HL-60 (cell line): ENCODE measurements around the gene AVPR2.

Experiments
- GABPA ChIP-seq: IDR thresholded peaks from 2 replicates; pipeline ENCODE4 v1.6.1; 2012; ENCODE audit warnings: low read depth
- POLR2AphosphoS5 ChIP-seq: IDR thresholded peaks from 2 replicates; pipeline ENCODE4 v1.6.1; 2012; ENCODE audit warnings: low read depth
- SPI1 ChIP-seq: IDR thresholded peaks from 2 replicates; pipeline ENCODE4 v1.6.1; 2012; ENCODE audit warnings: low read depth, mild to moderate bottlenecking, borderline replicate concordance
- TF ChIP-seq, protein P1 (sequence below): IDR thresholded peaks from one replicate; pipeline ENCODE4 v1.5.1; 2011; ENCODE audit warnings: low read length, control low read depth, inconsistent platforms; ENCODE audit not compliant: insufficient read depth
- TF ChIP-seq, protein P2 (sequence below): IDR thresholded peaks from 2 replicates; pipeline ENCODE4 v1.6.1; 2012; ENCODE audit warnings: low read depth; ENCODE audit not compliant: insufficient replicate concordance

DNA sequence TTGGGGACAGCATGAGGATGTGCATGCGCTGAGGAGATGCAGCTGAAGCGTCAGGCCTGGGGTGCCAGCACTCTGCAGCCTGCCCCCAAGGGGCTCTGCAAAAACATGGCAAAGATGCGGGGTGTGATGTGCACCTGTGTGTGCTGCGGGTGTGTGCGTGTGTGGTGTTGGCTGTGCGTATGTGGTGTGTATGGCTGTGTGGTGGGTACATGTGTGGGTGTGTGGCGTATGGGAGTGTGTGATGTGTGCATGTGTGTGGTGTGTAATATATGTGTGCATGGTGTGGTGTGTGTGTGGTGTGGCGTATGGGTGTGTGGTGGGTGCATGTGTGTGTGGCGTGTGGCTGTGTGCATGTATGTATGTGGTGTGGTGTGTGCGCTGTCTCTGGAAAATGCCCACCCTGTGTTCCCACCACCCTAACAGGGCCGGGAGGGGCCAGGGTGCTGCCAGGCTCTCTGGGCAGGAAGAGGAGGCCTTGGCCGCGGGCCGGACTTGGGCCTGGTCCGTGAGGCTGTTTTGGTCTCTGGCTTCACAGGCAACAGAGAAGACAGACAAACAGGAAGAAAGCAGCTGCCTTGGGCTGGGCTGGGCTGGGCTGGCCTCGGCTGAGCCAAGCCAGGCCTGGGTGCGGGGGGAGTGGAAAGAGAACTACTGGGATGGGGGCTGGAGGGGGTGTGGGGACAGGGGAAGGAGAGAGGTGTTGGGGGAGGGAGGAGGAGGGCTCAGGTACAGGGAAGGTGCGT, 1.1 kb upstream of the AVPR2 start:
- TF ChIP-seq, protein P1, sequence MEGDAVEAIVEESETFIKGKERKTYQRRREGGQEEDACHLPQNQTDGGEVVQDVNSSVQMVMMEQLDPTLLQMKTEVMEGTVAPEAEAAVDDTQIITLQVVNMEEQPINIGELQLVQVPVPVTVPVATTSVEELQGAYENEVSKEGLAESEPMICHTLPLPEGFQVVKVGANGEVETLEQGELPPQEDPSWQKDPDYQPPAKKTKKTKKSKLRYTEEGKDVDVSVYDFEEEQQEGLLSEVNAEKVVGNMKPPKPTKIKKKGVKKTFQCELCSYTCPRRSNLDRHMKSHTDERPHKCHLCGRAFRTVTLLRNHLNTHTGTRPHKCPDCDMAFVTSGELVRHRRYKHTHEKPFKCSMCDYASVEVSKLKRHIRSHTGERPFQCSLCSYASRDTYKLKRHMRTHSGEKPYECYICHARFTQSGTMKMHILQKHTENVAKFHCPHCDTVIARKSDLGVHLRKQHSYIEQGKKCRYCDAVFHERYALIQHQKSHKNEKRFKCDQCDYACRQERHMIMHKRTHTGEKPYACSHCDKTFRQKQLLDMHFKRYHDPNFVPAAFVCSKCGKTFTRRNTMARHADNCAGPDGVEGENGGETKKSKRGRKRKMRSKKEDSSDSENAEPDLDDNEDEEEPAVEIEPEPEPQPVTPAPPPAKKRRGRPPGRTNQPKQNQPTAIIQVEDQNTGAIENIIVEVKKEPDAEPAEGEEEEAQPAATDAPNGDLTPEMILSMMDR, result no peak
- no peak for TF ChIP-seq GABPA
- TF ChIP-seq, protein P2, sequence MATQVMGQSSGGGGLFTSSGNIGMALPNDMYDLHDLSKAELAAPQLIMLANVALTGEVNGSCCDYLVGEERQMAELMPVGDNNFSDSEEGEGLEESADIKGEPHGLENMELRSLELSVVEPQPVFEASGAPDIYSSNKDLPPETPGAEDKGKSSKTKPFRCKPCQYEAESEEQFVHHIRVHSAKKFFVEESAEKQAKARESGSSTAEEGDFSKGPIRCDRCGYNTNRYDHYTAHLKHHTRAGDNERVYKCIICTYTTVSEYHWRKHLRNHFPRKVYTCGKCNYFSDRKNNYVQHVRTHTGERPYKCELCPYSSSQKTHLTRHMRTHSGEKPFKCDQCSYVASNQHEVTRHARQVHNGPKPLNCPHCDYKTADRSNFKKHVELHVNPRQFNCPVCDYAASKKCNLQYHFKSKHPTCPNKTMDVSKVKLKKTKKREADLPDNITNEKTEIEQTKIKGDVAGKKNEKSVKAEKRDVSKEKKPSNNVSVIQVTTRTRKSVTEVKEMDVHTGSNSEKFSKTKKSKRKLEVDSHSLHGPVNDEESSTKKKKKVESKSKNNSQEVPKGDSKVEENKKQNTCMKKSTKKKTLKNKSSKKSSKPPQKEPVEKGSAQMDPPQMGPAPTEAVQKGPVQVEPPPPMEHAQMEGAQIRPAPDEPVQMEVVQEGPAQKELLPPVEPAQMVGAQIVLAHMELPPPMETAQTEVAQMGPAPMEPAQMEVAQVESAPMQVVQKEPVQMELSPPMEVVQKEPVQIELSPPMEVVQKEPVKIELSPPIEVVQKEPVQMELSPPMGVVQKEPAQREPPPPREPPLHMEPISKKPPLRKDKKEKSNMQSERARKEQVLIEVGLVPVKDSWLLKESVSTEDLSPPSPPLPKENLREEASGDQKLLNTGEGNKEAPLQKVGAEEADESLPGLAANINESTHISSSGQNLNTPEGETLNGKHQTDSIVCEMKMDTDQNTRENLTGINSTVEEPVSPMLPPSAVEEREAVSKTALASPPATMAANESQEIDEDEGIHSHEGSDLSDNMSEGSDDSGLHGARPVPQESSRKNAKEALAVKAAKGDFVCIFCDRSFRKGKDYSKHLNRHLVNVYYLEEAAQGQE, result no peak
- TF ChIP-seq POLR2AphosphoS5, result peak; percentile 69
- no peak for TF ChIP-seq SPI1
